ENCODE data around the gene TMEM38A.
A peak's percentile ranks its signal among the peaks of the same experiment; 100 is the strongest.
"Not testable (repeated sequence)": the region's sequence is repeated elsewhere in the genome, so short reads cannot be mapped to it uniquely, and the experiment has no call there.

Gene TMEM38A

DNA sequence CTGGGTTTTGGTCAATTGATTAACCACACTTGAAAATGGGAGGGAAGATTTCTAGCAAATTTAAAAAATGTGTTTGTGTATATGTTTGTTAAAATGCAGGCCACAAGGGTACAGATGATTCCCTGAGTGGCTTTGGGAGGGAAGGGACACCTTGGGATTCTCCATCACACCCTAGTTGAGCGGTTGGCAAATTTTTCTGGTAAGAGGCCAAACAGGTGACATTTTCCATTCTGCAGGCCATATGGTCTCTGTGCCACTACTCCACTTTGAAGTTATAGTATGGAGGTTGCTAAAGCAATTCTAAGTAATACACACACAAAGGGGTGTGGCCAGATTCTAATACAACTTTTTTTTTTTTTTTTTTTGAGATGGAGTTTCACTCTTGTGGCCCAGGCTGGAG lies 20.0 kb upstream of the TMEM38A start:
- no peak for DNase-seq

GRCh38 chr19:16641695-16642094 lies 19.2 kb upstream of the TMEM38A start:
- DNase-seq = no peak

DNA sequence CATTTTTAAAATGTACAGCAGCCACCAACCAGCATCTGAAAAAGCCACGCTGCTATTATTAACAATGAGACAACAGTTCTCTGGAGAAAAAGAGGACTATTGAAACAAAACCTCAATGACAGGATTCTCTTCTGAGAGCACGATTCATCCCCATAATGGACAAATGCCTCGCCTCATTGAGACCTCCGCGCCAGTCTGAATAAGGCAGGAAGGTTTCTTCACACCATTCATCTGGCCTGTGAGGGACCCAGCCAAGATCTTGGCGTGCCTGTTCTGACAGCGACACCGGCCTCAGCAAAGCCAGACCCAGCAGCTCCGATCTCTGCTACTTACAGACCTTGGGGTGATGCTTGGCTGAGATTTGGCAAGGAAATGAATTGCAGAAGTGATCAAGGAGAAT lies 15.8 kb upstream of the TMEM38A start:
- no peak for DNase-seq

- no peak for DNase-seq
Observed at GRCh38 chr19:16649734-16650133, 11.2 kb upstream of the TMEM38A start.

GRCh38 chr19:16650821-16651220 lies 10.1 kb upstream of the TMEM38A start:
- no peak for DNase-seq

GRCh38 chr19:16651421-16652188 lies 9.3 kb upstream of the TMEM38A start:
- not testable (repeated sequence) for DNase-seq

- DNase-seq = no peak
Observed at GRCh38 chr19:16652854-16653253, 8.1 kb upstream of the TMEM38A start.

DNA sequence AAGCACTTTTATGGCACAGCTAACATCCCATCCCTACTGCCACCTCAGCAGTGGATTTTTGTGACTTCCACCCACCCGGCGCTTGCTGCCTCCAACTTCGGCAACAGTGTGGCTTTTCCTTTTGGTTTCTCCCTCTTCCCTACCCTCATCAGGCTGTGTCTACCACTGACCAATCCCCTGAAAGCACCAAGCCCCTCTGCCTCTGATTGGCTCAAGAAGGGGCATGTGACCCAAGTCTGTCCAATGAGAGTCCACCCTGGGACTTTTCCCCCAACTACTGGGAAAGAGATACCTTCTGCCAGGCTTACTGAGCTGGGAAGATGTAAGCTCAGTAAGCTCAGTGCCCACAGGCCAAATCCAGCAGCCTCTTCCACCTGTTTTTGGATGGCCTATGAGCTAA lies 6.8 kb upstream of the TMEM38A start:
- DNase-seq = no peak

- DNase-seq = no peak
Observed at GRCh38 chr19:16654627-16655026, 6.3 kb upstream of the TMEM38A start.

DNA sequence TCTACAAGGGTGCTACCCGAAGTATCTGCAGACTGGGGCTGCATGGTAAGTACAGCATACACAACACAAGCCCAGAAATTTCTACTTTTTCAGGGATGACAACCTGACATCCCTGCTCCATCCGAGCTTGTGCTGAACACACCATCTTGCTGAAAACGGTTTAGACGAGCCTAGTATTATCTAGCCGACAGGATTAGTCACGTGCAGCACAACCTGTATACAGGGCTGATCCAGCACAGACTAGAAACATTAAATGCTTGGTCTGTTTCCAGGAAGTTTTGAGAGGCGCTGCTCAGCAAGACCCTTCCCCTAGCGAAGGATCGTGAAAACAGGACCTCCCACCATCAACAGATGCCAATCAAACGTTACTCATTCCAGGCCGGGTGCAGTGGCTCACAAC lies 5.2 kb upstream of the TMEM38A start:
- no peak for DNase-seq

GRCh38 chr19:16657384-16657783 lies 3.6 kb upstream of the TMEM38A start:
- no peak for DNase-seq

DNA sequence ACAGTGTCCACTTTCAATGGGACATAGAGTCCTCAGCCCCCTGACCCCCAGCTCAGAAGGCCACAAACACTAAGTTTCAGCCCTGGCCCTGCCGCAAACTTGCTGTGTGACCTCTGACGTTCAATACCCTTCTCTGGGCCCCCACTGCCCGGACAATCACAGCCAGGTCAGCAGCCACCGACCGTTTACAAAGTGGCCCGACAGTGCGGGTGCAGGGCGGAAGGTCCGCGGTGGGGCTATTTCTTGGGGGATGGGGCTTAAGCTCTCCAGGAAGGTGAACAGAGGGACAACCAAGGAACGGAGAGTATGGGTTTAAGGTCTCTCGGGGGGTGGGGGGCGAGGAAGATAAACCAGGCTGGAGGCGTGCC lies 1.5 kb upstream of the TMEM38A start:
- DNase-seq = no peak

DNA sequence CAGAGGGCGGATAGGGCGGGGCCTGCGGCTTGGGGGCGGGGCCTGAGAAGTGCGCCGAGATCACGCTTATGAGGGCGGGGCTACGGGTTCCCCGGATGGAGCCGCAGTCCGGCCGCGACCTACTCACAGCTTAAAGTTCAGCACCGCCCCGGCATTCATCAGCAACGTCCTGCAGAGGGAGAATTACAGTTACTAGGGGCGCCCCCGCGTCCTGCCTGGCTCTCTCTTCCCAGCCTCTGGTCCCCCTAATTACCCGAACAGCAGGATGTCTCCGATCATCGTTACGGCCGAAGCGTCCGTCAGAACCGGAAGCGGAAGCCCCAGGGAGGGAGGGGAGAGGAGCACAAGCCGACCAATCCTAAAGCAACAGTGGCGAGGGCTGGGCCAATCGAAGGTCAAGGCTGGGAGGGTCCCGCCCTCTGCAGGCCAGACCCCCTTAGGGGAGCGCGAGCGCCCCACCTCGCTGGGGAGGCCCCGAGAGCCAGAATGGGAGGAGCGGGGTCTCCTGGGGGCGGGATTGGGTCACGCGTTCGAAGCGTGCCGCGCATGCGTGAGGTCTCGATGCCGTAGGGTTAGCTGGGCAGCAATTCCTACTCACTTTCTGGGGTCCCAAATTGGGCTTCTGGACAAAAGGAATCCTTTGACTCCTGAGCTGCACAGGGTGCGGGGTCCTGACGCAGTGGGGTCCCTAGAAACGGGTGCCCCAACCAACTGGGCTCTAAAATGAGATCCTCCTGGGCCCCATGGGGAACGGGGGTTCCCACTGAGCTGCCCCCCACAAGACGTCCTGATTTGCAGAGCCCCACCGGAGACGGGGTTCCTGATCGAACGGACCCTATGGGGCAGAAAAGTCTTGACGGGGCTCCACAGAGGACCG lies 869 bp upstream of the TMEM38A start, which contains the start of gene SMIM7:
Gene SMIM7 (minus strand): TSS at position 313 of the 877 bp plus-strand sequence. CDS start 34 bp downstream, at position 279.
- peak; percentile 99 for DNase-seq

DNA sequence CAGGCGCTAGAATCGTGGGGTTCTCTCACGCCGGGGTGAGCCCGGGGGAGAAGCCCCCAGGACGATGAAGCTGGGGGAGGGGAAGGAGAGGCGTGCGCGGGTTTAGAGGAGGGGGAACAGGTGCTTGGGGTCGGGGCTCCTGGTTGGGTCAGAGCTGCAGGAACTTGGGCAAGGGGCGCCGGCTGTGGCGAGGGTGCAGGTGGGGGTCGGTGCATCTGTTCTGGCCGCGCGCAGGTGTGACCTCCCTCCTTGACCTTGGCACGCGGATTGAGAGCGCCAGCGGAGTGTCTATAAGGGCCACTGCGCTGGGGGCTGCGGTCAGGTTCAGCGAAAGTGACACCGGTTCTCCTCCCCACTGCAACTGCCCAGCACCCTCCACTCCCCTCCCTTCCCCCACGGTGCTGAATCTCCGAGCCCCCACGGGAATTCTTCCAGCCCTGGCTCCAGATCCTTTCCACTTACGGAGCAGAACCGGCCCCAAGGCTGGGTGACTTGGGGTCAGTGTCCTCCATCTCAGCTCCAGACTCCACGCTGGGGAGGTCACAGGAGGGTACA lies 618 bp downstream of the TMEM38A start:
- DNase-seq = no peak

DNA sequence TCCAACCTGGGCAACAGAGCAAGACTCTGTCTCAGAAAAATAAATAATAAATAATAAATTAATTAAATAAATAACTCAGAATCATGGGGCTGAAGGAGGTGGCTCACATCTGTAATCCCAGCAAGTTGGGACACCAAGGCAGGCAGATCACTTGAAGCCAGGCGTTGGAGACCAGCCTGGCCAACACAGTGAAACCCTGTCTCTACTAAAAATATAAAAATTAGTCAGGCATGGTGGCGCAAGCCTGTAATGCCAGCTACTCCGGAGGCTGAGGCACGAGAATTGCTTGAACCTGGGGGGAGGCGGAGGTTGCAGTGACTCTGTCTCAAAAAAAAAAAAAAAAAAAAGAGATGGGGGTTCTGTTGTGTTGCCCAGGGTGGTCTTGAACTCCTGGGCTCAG lies 7.2 kb downstream of the TMEM38A start:
- no peak for DNase-seq

- not testable (repeated sequence) for DNase-seq
Observed at GRCh38 chr19:16668702-16669101, 7.8 kb downstream of the TMEM38A start.

- no peak for DNase-seq
Observed at GRCh38 chr19:16670291-16670690, 9.4 kb downstream of the TMEM38A start.

DNA sequence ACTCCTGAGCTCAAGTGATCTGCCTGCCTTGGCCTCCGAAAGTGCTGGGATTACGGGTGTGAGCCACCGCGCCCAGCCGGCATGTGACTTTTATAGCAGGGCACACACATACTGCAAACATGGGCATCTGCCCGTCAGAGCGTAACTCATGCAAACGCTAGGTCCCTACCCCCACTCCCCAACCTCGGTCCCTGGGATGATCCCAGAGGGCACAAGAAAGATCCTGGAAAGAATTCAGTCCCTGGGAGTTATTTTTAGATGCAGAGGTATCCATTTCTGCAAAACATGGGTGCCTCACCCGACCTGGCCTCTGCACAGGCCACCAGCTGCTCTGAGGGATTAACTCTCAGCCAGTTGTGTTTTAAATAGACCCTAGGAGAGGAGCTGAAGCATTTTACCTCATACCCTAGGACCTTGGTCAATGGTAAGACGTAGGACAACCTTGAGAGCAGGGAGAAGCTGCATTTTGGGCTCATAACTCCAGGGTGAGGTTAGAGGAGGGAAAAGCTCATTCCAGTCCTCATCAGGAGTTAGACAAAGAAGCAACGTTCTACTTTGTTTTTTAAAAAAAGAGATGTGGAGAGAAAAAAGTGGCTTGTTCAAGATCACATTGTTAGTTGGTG lies 10.8 kb downstream of the TMEM38A start:
- no peak for DNase-seq

GRCh38 chr19:16673231-16673630 lies 12.3 kb downstream of the TMEM38A start:
- no peak for DNase-seq

DNA sequence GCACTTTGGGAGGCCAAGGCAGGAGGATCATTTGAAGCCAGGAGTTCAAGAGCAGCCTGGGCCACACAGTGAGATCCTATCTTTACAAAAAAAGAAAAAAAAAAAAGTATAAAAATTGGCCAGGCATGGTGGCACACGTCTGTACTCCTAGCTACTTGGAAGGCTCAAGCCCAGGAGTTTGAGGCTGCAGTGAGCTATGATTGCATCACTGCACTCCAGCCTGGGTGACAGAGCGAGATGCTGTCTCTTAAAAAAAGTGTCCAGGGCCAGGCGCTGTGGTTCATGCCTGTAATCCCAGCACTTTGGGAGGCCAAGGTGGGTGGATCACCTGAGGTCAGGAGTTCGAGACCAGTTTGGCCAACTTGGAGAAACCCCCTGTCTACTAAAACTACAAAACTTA lies 12.9 kb downstream of the TMEM38A start:
- DNase-seq = not testable (repeated sequence)

- no peak for DNase-seq
Observed at GRCh38 chr19:16676101-16676798, 15.3 kb downstream of the TMEM38A start.

DNA sequence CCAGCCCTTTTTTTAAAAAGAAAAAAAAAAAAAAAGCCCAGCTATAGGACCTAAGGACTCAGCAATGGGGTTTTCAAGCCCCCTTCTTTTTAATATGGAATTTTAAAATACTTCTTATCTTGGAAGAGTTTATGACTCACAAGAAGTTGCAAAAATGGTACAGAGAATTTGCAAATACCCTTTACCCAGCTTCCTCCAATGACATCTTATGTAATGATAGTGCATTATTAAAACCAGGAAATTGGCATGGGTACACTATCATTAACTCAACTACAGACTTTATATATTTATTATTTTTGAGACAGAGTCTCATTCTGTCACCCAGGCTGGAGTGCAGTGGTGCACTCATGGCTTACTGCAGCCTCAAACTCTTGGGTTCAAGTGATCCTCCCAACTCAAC lies 16.1 kb downstream of the TMEM38A start:
- no peak for DNase-seq

DNA sequence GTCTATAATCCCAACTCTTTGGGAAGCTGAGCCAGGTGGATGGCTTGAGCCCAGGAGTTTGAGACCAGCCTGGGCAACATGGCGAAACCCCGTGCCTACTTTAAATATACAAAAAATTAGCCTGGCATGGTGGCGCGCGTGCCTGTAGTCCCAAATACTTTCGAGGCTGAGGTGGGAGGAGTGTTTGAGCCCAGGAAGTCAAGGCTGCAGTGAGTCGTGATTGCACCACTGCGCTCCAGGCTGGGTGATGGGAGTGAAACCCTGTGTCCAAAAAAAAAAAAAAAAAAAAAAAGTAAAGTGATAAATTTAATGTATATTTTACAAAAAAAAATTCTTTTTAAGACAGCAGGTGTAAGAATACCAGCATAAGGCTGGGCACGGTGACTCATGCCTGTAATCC lies 17.6 kb downstream of the TMEM38A start:
- DNase-seq = no peak
